Measurements from ENCODE around the gene RBM19. TPM values are rescaled to one million over a fixed set of nuclear protein-coding genes. Genes with fewer than 3 reads are reported as not detected.

The RBM19 gene
- total and polyA plus RNA-seq, 10 donors = 13.6 to 46.7 (median 34.5) TPM

DNA sequence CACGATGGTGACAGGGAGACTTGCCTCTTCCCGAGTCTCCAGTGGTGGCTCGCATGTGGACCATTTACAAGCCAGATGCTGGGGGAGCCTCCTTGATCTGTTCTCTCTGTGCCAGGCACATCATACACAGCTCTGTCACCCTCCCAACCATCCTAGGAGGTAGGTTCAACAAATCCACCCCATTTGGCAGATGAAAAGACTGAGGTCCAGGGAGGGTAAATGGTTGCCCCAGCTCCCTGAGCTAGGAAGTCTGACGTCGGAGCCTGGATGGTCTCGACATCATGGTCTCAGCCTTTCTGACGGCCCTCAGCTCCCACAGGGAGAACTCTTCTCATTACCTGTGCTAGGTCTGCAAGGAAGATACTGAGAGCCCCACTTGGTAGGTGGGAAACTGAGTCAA, 189.6 kb downstream of the RBM19 start:
- intact Hi-C loops (cut with DNase I; ENCODE audit: low total_unique reads) = no loop called here
- peaks cover 0 to 78% (median 17%) of the 10 kb centered on the region in 7 donors for H3K27me3 ChIP-seq (replicated peaks in 1 of 7)
- TF ChIP-seq, protein P1, sequence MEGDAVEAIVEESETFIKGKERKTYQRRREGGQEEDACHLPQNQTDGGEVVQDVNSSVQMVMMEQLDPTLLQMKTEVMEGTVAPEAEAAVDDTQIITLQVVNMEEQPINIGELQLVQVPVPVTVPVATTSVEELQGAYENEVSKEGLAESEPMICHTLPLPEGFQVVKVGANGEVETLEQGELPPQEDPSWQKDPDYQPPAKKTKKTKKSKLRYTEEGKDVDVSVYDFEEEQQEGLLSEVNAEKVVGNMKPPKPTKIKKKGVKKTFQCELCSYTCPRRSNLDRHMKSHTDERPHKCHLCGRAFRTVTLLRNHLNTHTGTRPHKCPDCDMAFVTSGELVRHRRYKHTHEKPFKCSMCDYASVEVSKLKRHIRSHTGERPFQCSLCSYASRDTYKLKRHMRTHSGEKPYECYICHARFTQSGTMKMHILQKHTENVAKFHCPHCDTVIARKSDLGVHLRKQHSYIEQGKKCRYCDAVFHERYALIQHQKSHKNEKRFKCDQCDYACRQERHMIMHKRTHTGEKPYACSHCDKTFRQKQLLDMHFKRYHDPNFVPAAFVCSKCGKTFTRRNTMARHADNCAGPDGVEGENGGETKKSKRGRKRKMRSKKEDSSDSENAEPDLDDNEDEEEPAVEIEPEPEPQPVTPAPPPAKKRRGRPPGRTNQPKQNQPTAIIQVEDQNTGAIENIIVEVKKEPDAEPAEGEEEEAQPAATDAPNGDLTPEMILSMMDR (IDR thresholded peaks at IDR 0.05 in 8 of 11, conservative IDR thresholded peaks at IDR 0.05 in 3 of 11) = no peak
- no peak for TF ChIP-seq POLR2A (IDR thresholded peaks at IDR 0.05)
- TF ChIP-seq POLR2AphosphoS5 (IDR thresholded peaks at IDR 0.05) = no peak
- 84 to 95% (median 90%) methylated on average over 5 to 7 of the region's 7 CpGs for WGBS, 5 donors
- no peak for DNase-seq
- no peak overlapping the region for H3K4me3 ChIP-seq
- no peaks in the 10 kb centered on the region for H3K9me3 ChIP-seq
- H3K36me3 ChIP-seq = no peaks in the 10 kb centered on the region
- no peaks in the 10 kb centered on the region for H3K4me1 ChIP-seq
- no peak overlapping the region for H3K27ac ChIP-seq

DNA sequence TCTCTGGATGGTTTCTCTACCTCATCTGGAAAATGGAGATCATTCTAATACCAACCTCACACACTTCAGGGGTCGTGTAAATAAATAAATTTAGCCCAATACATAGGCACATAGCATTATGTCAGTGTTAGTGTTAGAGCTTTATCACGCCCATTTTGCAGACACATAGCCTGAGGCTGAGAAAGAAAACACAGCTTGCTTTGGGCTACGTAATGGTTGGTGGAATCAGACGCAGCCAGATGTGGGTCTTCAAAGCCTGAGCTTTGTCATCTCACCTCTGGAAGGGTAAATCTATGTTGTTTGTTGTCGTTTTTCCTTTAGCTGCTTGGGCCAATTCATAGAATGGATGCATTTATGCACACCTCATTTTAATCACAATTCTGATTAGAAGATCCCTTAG, 191.6 kb downstream of the RBM19 start:
- intact Hi-C loops (cut with DNase I; ENCODE audit: low total_unique reads) = no loop called here
- H3K36me3 ChIP-seq = no peaks in the 10 kb centered on the region
- no peak for TF ChIP-seq POLR2A (IDR thresholded peaks at IDR 0.05)
- no peak for TF ChIP-seq POLR2AphosphoS5 (IDR thresholded peaks at IDR 0.05)
- TF ChIP-seq, protein P1 (IDR thresholded peaks at IDR 0.05 in 8 of 11, conservative IDR thresholded peaks at IDR 0.05 in 3 of 11) = no peak
- no peaks in the 10 kb centered on the region for H3K4me1 ChIP-seq
- no peak overlapping the region for H3K4me3 ChIP-seq
- H3K27ac ChIP-seq = no peak overlapping the region
- no peak for DNase-seq
- no peaks in the 10 kb centered on the region for H3K9me3 ChIP-seq
- peaks cover 0 to 58% (median 17%) of the 10 kb centered on the region in 7 donors for H3K27me3 ChIP-seq (replicated peaks in 1 of 7)
- WGBS, 5 donors = 73 to 87% (median 75%) methylated on average over 5 of the region's 5 CpGs

DNA sequence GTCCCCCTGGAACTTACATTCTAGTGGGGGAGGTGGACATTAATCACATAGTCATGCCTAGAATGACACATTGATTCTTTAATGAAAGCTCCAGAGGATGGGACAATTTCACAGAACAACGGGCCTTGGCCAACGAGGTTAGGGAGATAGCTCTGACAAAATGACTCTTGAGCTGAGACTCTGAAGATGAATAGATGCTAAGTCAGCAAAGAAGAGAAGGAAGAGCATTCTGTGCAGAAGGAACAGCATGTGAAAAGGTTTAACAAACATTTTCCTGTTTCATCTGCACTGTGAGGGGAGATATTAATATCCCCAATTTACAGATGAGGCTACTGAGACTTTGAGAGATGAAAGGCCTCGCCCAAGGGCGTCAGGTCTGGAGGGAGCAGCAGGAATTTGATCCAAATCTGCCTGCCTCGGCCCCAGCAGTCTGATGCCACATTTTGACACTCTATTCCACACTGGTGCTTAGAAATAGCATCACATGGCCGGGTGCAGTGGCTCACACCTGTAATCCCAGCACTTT, 193.6 kb downstream of the RBM19 start:
- DNase-seq = no peak
- H3K4me3 ChIP-seq = no peak overlapping the region
- TF ChIP-seq POLR2A (IDR thresholded peaks at IDR 0.05) = no peak
- no peak for TF ChIP-seq POLR2AphosphoS5 (IDR thresholded peaks at IDR 0.05)
- H3K27me3 ChIP-seq (replicated peaks in 1 of 7) = peaks cover 0 to 55% (median 2%) of the 10 kb centered on the region in 7 donors
- WGBS, 5 donors = 66 to 84% (median 76%) methylated on average over 6 of the region's 6 CpGs
- no peaks in the 10 kb centered on the region for H3K9me3 ChIP-seq
- no peaks in the 10 kb centered on the region for H3K4me1 ChIP-seq
- intact Hi-C loops (cut with DNase I; ENCODE audit: low total_unique reads) = no loop called here
- no peak overlapping the region for H3K27ac ChIP-seq
- H3K36me3 ChIP-seq = no peaks in the 10 kb centered on the region

DNA sequence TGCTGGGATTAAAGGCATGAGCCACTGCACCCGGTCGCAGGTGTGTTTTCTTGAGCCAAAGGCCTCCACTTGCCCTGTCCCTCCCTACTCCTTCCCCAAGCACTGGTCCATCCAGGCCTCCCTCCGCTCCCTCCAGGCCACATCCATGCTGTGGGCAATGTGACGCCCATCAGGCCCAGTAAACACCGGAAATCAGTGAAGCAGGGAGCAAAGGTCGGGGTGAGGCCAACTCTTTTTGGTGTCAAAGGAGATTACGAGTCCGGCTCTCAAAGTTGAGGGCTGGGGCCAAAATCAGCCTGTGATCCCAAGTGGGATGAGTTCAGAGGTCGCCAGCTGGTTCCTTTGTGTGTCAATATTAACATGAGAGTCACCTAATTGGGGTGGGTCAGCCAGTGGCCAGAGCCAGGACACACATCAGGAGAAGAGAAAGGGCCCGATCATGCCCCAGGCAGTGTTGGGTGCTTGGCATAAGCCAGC, 195.7 kb downstream of the RBM19 start:
- TF ChIP-seq POLR2AphosphoS5 (IDR thresholded peaks at IDR 0.05) = no peak
- TF ChIP-seq POLR2A (IDR thresholded peaks at IDR 0.05) = no peak
- TF ChIP-seq, protein P1 (IDR thresholded peaks at IDR 0.05 in 8 of 11, conservative IDR thresholded peaks at IDR 0.05 in 3 of 11) = no peak
- no peak for DNase-seq
- no peaks in the 10 kb centered on the region for H3K4me1 ChIP-seq
- no peaks in the 10 kb centered on the region for H3K36me3 ChIP-seq
- no peak overlapping the region for H3K4me3 ChIP-seq
- peaks cover 0 to 58% (median 0%) of the 10 kb centered on the region in 7 donors for H3K27me3 ChIP-seq (replicated peaks in 1 of 7)
- H3K27ac ChIP-seq = no peak overlapping the region
- intact Hi-C loops (cut with DNase I; ENCODE audit: low total_unique reads) = no loop called here
- 58 to 74% (median 71%) methylated on average over 8 to 10 of the region's 10 CpGs for WGBS, 5 donors
- H3K9me3 ChIP-seq = no peaks in the 10 kb centered on the region
